DMS 273 (cell line): ENCODE results near the gene WBP1.
"Not testable (repeated sequence)": the region's sequence is repeated elsewhere in the genome, so short reads cannot be mapped to it uniquely, and the experiment has no call there.

Experiments used
- DNase-seq: peaks from one replicate; lab custom pipeline; 2025; ENCODE audit not compliant: unreplicated experiment; lab: John Stamatoyannopoulos, UW

WBP1 gene

DNA sequence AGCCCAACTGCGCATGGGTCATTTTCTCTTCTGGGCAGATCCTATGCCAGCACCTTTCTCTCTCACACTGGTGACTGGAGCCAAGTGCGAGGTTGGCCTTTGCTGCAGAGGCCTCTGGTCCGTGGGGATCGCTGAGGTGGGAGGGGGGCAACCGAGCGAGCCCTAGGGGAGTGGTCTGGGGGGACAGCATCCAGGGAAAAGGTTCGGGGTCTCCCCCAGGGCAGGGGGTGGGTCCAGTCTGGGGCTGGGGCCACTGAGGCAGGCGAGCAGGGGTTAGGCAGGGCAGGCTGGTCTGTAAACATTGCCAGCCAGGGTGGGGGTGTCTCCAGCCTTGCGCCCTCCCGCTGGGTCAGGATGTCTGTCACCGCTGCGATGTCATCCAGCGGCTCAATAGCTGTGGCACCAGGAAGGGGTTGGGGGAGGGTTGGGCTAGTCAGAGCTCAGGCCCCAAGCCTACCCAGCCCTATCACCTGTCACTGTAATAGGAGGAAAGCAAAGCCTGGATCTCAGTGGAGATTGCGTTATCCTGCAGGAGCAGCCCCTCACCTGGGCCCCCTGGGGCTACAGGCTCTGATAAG lies 32.0 kb upstream of the WBP1 start:
- no peak for DNase-seq

- DNase-seq: no peak
Observed at GRCh38 chr2:74427551-74427950, 30.7 kb upstream of the WBP1 start.

DNA sequence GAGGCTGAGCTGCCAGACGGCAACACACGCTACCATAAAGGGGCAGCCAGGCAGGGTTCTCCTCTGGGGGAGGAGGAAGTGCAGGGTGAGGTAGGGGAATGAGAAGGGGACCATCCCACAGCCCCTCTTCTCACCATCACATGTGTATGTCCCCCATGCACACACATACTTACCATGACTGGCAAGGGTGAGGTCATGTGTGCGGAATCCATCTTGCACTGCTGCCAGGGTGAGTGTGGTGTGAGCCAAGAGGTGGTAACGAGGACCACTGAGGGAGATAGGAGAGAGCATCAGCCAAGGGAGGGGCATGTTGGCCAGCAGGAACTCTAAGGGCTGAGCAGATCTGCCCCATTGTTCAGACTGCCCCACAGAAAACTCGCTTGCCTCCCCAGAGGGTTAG lies 29.6 kb upstream of the WBP1 start:
- DNase-seq: no peak

DNA sequence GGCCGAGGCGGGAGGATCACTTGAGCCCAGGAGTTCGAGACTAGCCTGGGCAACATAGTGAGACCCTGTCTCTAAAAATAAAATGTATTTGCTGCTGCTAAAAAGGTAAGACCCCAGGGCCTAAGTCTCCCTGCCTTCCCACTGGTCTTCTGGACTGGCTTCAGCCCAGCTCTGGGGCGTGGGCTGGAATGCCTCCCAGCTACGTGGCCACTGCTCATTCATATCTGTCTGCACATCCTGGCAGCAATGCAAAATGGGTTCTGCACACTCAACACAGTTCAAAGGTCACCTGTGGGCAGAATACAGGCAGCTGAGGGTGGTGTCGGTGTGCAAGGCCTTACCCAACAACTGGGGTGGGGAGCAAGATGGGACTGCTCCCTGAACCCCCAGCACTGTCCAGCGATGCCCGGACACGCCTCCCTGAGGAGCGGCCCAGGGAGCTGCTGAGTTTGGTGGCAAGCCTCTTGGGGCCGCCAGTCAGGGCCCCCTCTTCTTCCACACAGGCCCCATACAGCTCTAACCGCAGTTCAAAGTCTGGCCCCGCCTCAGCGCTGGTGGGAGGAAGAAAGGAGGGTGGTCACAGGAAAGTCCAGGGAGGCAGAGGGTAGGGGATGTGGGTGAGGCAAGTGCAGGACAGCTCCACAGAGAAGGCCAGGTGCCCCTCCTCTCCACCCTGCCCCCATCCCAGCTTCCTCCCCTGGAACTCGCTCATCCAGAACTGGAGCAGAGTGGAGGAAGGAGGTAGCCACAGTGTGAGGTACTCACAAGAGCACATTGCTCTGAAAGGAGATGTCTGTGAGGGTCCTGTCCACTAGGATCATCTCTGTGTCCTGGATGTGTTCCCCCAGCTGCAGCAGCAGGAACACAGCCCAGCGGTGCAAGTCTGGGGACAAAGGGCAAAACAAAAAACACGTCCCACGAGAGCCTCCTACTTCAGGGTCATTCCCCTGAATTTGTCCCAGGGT lies 28.5 kb upstream of the WBP1 start:
- no peak for DNase-seq

- DNase-seq: no peak
Observed at GRCh38 chr2:74430502-74430901, 27.7 kb upstream of the WBP1 start.

- no peak for DNase-seq
Observed at GRCh38 chr2:74436111-74436805, 22.0 kb upstream of the WBP1 start.

GRCh38 chr2:74436848-74437695 lies 21.2 kb upstream of the WBP1 start:
- no peak for DNase-seq

DNA sequence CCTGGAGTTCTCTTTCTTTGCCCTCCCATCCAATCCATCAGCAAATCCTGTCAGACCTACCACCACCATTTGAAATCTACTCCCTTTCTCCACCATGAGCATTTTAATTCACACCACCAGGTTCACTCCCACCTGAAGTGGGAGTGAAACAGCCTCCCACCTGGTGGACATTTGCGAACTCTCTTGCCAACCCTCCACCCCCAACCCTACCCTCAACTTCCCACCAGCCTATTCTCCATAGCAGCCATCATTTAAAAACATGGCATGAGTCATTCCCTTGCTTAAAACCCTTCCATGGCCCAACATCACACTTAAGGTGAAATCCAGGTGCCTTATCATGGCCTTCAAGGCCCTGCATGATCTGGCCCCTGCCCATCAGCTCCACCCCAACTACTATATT lies 20.0 kb upstream of the WBP1 start:
- no peak for DNase-seq

GRCh38 chr2:74439373-74439772 lies 18.9 kb upstream of the WBP1 start:
- peak; percentile 44 for DNase-seq

GRCh38 chr2:74439803-74440377 lies 18.3 kb upstream of the WBP1 start:
- DNase-seq: no peak

DNA sequence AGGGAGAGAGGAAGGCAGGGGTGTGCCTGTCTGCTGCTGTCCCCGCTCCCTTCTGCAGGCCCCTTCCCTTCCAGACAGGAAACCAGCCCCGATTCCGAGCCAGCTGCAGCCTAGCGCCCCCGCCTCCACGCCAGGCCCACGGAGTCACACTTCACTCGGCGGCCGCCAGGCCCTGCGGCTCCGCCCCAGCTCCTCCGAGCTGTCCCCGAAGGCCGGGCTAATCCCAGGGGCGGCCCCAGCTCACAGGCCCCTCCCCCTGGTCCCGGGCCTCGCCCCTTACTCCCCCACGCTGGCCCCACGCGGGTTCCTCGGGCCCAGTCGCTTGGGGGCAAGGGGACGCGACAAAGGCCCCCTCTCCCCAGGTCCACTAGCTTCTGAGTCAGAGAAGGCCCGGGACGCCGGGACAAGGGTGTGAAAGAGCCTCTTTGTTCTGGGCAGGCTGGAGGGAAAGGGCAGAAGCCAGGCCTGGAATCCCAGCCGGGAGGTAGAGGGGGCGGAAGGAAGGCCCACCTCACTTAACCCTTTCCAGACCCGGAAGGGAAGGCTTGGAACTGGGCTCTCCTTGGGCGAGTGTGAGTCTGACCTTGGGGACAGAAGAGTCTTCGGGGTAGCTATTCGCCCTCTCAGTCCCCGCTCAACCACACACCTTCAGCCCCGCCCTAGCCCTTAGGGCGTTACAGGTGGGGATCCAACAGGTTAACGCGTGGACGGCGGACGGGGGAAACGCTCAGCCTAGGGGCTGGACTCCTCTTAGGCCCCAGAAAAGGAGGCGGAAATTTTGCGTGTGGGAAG lies 17.7 kb upstream of the WBP1 start:
- DNase-seq: peak; percentile 89

- DNase-seq: no peak
Observed at GRCh38 chr2:74441170-74441689, 17.0 kb upstream of the WBP1 start.

DNA sequence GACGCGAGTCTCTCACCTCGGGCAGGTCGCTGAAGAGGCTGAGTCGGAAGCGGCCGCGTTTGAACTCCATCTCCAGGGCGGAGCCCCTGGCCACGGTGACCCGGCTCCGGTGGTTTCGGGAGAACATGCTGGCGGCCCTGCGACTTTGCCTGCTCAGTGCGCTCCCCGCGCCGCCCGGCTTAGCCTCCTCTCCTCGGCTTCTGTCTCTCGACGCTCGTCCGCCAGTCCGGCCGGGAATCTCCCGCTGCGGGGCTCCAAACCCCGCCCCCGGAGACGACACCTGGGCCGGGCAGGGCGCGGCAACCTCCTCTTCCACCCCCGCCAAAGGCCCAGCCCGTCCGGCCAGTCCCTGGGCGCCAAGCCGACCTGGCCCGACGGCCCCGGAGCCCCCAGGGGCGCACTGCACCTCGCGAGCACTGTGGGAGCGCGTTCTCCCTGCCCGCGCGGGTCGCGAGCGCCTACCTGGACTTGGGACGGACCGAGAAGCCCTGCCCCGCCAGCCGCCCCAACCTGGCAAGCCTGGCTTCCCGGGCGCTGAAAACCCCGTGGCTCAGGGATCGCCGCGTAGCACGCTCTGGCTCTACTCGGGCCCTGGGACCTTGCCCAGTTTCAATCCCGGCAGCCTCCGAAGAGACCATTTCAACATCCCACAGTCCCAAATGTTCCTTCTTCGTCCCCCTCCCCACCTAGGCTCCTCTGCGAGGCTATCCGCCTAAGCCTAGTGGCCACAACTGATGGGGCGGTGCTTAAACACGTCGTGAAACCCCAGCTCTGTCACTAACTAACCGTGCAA lies 16.4 kb upstream of the WBP1 start, which contains the start of gene RTKN:
Gene RTKN (minus strand): TSS at position 248 of the 793 bp plus-strand sequence. CDS start 121 bp downstream, at position 127.
- peak; percentile 59 for DNase-seq

DNA sequence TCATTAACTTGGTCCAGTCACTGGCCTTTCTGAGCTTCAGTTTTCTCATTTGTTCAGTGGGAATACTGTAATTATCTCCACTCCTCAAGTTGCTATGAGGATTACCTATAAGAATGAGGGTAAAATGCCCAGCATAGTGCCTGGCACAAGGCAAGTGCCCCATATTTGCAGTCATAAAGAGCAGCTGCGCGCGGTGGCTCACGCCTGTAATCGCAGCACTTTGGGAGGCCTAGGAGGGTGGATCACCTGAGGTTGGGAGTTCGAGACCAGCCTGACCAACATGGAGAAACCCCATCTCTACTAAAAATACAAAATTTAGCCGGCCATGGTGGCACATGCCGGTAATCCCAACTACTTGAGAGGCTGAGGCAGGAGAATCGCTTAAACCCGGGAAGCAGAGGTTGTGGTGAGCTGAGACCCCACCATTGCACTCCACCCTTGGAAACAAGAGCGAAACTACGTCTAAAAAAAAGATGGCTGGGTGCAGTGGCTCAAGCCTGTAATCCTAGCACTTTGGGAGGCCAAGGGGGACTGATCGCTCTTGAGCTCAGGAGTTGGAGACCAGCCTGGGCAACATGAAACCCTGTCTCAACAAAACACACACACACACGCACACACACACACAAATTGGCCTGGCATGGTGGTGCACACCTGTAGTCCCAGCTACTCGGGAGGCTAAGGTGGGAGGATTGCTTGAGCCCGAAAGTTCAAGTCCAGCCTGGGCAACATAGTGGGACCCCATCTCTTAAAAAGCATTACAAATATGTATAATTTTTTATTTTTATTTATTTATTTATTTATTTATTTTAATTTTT lies 15.5 kb upstream of the WBP1 start:
- DNase-seq: not testable (repeated sequence)

DNA sequence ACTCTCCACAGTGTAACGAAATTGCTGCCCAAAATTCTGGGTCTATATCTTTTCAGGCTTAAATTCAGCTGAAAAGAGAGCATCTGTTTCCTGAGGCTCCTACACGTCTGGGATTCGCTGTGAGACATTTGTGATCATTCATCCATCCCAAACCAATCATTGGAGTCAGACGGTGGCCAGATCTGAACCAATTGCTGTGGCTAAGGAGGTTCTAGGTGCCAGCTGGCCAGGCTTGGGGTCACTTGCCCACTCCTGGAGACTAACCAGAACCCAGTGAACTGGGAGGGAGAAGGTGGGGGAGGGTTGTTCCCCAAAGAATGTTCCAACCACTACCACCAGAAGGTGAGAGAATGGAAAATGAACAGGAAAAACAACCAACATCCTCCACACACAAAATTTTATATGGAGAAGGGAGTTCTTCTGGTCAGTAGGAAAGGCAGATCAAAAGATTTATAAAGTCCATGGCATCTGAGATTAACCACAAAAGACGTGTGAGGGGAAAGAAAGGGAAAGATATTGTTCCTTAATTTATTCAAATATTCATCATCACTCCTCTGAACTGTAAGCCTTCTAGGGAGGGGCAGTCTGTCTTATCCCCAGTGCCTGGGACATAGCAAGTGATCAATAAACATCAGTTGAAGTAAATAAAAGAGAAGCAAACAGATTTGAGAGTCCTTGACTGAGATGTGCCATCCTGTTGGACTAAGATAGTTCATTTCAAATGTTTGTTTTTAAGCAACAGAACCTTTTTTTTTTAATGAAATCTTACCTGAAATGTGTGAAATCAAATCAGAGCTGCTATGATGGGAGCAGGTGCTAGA lies 13.5 kb upstream of the WBP1 start:
- peak; percentile 59 for DNase-seq

GRCh38 chr2:74447230-74447999 lies 10.8 kb upstream of the WBP1 start:
- no peak for DNase-seq
